ENCODE data around the gene PBX4. TPM values are rescaled to one million over a fixed set of nuclear protein-coding genes. Genes with fewer than 3 reads are reported as not detected.

The PBX4 gene
- total and polyA plus RNA-seq, 2 of the 8 experiments (the other 6 are each of a cell fraction or from before 2014, with no cell fraction given) = 3.4 to 3.8 TPM

GRCh38 chr19:19581391-19581790 is 37.1 kb downstream of the PBX4 start:
- H2BK20ac ChIP-seq (ENCODE audit: low read length) = no peak overlapping the region
- no peak overlapping the region for H2BK5ac ChIP-seq (ENCODE audit: low read depth, low read length)
- H3K79me2 ChIP-seq (ENCODE audit: control insufficient read depth in 1 of 2, insufficient read depth in 2 of 2, low read length in 2 of 2) = no peaks in the 10 kb centered on the region
- 94% methylated on average over 13 of the region's 13 CpGs; no CpG with 5 or more reads in 1 of the 2 experiments for WGBS, 2 experiments (ENCODE audit: extremely low coverage in 1 of 2, insufficient coverage in 1 of 2, insufficient read length in 1 of 2, insufficient replicate concordance in 2 of 2, low coverage in 1 of 2, low lambda C conversion rate in 2 of 2, missing lambda C conversion rate in 1 of 2)
- H2AK5ac ChIP-seq (ENCODE audit: low read depth, low read length) = no peak overlapping the region
- H3K23me2 ChIP-seq (ENCODE audit: low read depth, low read length) = no peaks in the 10 kb centered on the region
- POLR2A ChIA-PET (ENCODE audit: partially characterized antibody) = interaction anchor here (1.1 to 1.6 kb wide), 2 partner anchors 21 to 47 kb away, joined by 3 to 4 read pairs; partner anchors contain the start of gene LPAR2
- H3K23ac ChIP-seq (ENCODE audit: insufficient read length) = no peak overlapping the region
- H3K4ac ChIP-seq (replicated peaks; ENCODE audit: insufficient read length, low read depth, low read length) = no peak overlapping the region
- H3K4me1 ChIP-seq (replicated peaks in 1 of 4; ENCODE audit: control insufficient read depth in 3 of 4, insufficient read depth in 4 of 4, low read length in 3 of 4) = peaks cover 0 to 2% (median 0%) of the 10 kb centered on the region in 4 experiments; a peak in 1 of 7 replicates
- FAIRE-seq (no peak), DNase-seq (ENCODE audit: low read depth in 1 of 2, low spot score in 2 of 2) (no peak)
- H4K91ac ChIP-seq (replicated peaks; ENCODE audit: insufficient read length, low read length) = no peak overlapping the region
- H4K5ac ChIP-seq (ENCODE audit: insufficient read length, low read depth, low read length) = no peak overlapping the region
- H3K18ac ChIP-seq (ENCODE audit: extremely low read depth, low read length) = no peak overlapping the region
- no peak overlapping the region for H3K27ac ChIP-seq (ENCODE audit: low read depth, low read length)
- H2BK15ac ChIP-seq (ENCODE audit: low read length) = 0 out of 2 replicates have a peak overlapping the region, but pooled peaks have one; percentile 61
- H3K14ac ChIP-seq (ENCODE audit: insufficient read length) = no peak overlapping the region
- H3K56ac ChIP-seq (replicated peaks; ENCODE audit: insufficient read length, low read depth, low read length) = no peak overlapping the region
- H3K36me3 ChIP-seq (ENCODE audit: control insufficient read depth in 2 of 4, insufficient read depth in 4 of 4, low read length in 3 of 4) = no peaks in the 10 kb centered on the region
- no peak overlapping the region for H3K9ac ChIP-seq (replicated peaks in 1 of 4; ENCODE audit: extremely low read depth in 1 of 4, low read depth in 3 of 4, low read length in 3 of 4)
- H3K27me3 ChIP-seq (replicated peaks in 1 of 4; ENCODE audit: control insufficient read depth in 3 of 4, extremely low read depth in 1 of 4, insufficient read depth in 3 of 4, low read length in 3 of 4) = no peaks in the 10 kb centered on the region; a peak in 1 of 7 replicates
- no peak overlapping the region for H2BK120ac ChIP-seq (replicated peaks; ENCODE audit: low read depth, low read length)
- H3K9me3 ChIP-seq (ENCODE audit: insufficient read depth in 2 of 2, low read depth in 1 of 2, low read length in 1 of 2) = no peaks in the 10 kb centered on the region
- CTCF ChIA-PET (ENCODE audit: partially characterized antibody) = interaction anchor here (1.0 to 11.1 kb wide), 2 partner anchors 27 to 63 kb away, joined by 3 to 101 read pairs; partner anchors contain the start of gene GMIP
- H4K8ac ChIP-seq (ENCODE audit: extremely low read depth, insufficient read depth, low read length) = no peak overlapping the region
- TF ChIP-seq USF2 (IDR thresholded peaks at IDR 0.05; ENCODE audit: low read length) (no peak), KDM5A (IDR thresholded peaks at IDR 0.05; ENCODE audit: low read length) (no peak), RAD21 (IDR thresholded peaks at IDR 0.05 in 1 of 2, conservative IDR thresholded peaks at IDR 0.05 in 1 of 2; ENCODE audit: low read depth in 2 of 2, low read length in 2 of 2) (no peak), GABPA (IDR thresholded peaks at IDR 0.05; ENCODE audit: borderline replicate concordance, insufficient read depth, low read length) (no peak)
- H2AFZ ChIP-seq (ENCODE audit: low read length) = no peak overlapping the region
- H3K4me2 ChIP-seq (ENCODE audit: insufficient read depth in 1 of 2, low read depth in 2 of 2, low read length in 2 of 2) = no peak overlapping the region
- H4K20me1 ChIP-seq (replicated peaks in 1 of 2; ENCODE audit: control insufficient read depth in 1 of 2, insufficient read depth in 2 of 2, low read length in 2 of 2) = peaks cover 0 to 2% of the 10 kb centered on the region in 2 experiments
- H3K79me1 ChIP-seq (ENCODE audit: low read depth, low read length) = no peaks in the 10 kb centered on the region
- no peak overlapping the region for H3K4me3 ChIP-seq (ENCODE audit: extremely low read depth in 1 of 4, insufficient read depth in 2 of 4, low read depth in 3 of 4, low read length in 4 of 4)
- H2BK12ac ChIP-seq (ENCODE audit: low read depth, low read length) = no peak overlapping the region
